Smooth muscle cell (in vitro differentiated cells): Measurements from ENCODE around the gene NKD1. TPM values are rescaled to one million over a fixed set of nuclear protein-coding genes. Genes with fewer than 3 reads are reported as not detected.
"Not testable (repeated sequence)": the region's sequence is repeated elsewhere in the genome, so short reads cannot be mapped to it uniquely, and the experiment has no call there.

Experiments
- DNase-seq: peaks from one replicate; lab custom pipeline; 2025; ENCODE audit not compliant: unreplicated experiment; lab: John Stamatoyannopoulos, UW
- H2AFZ ChIP-seq: fragments of 200-600 bp; sonication (generic); 2 replicates; pipeline ENCODE4 v1.6.0; 2016; ENCODE audit warnings: antibody characterized with exemption, low read depth, mild to moderate bottlenecking
- H3F3A ChIP-seq: fragments of 200-600 bp; sonication (generic); 2 replicates; pipeline ENCODE4 v1.6.0; 2017; ENCODE audit warnings: antibody characterized with exemption, low read depth
- H3K27ac ChIP-seq: fragments of 200-600 bp; sonication (generic); 2 replicates; pipeline ENCODE4 v1.5.1; 2016; ENCODE audit warnings: low read depth, mild to moderate bottlenecking
- H3K27me3 ChIP-seq: fragments of 200-600 bp; sonication (generic); 2 replicates; pipeline ENCODE4 v1.6.1; 2016; ENCODE audit warnings: low read depth, mild to moderate bottlenecking
- H3K36me3 ChIP-seq: fragments of 200-600 bp; sonication (generic); 2 replicates; pipeline ENCODE4 v1.5.1; 2016; ENCODE audit warnings: low read depth
- H3K4me1 ChIP-seq: fragments of 200-600 bp; sonication (generic); 2 replicates; pipeline ENCODE4 v1.5.1; 2016; ENCODE audit warnings: low read depth
- H3K4me2 ChIP-seq: fragments of 200-600 bp; sonication (generic); 2 replicates; pipeline ENCODE4 v1.6.0; 2016; ENCODE audit warnings: mild to moderate bottlenecking
- H3K4me3 ChIP-seq: fragments of 200-600 bp; sonication (generic); 2 replicates; pipeline ENCODE4 v1.5.1; 2016; ENCODE audit warnings: mild to moderate bottlenecking
- H3K79me2 ChIP-seq: fragments of 200-600 bp; sonication (generic); 2 replicates; pipeline ENCODE4 v1.6.0; 2016; ENCODE audit warnings: low read depth, mild to moderate bottlenecking
- H3K9ac ChIP-seq: fragments of 200-600 bp; sonication (generic); 2 replicates; pipeline ENCODE4 v1.6.0; 2016; ENCODE audit warnings: low read depth
- H3K9me3 ChIP-seq: fragments of 200-600 bp; sonication (generic); replicated peaks from 2 replicates; pipeline ENCODE4 v1.5.1; 2016; ENCODE audit warnings: low read depth
- H4K20me1 ChIP-seq: fragments of 200-600 bp; sonication (generic); 2 replicates; pipeline ENCODE4 v1.6.0; 2016; ENCODE audit warnings: low read depth
- WGBS: methylation state at CpG from one replicate; pipeline ENCODE4 v1.1.7; 2016; ENCODE audit warnings: low lambda C conversion rate; 5-methylcytosine and 5-hydroxymethylcytosine counted together
- polyA plus RNA-seq: library from polyadenylated mRNA; unstranded; fragments of >200 nt; fragmentation: Nextera tagmentation; extraction: Ambion mirVana; gene quantifications from 2 replicates; pipeline ENCODE4 v1.2.1, GENCODE V29; 2016
- total RNA-seq: library from RNA; depleted of rRNA; stranded (reverse); fragments of >200 nt; gene quantifications from 2 replicates; pipeline ENCODE4 v1.2.3, GENCODE V29; 2014
- TF ChIP-seq, protein P1 (sequence below): fragments of 200-600 bp; sonication (generic); IDR thresholded peaks from 2 replicates; pipeline ENCODE4 v1.5.1; 2017; ENCODE audit warnings: borderline replicate concordance, mild to moderate bottlenecking, antibody characterized with exemption; ENCODE audit not compliant: insufficient read depth, poor library complexity, severe bottlenecking

Gene NKD1
- total and polyA plus RNA-seq, 2 experiments from 2014 or later: 4.5 to 18.8 TPM

DNA sequence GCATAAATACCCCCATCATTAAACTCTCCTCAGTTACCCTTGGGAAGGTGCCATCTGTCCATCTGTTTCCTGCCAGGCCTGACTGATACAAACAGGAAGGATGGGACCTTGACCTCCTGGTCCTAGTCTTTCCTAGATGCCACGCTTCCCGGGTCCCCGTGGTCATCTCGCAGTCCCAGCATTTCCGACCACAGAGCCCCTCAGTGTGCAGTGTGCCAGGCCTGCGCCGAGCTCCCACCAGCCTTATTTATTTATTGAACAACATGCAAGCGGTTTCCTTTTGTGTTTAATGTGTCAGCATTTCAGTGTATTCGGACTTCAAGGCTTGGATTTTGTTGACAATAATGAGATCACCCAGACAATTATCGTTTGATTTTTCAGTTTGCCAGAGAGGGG, 45.6 kb upstream of the NKD1 start:
- H3K36me3 ChIP-seq: no peaks in the 10 kb centered on the region
- H3K4me2 ChIP-seq: no peak overlapping the region
- WGBS: 67% methylated on average over 10 of the region's 10 CpGs
- no peaks in the 10 kb centered on the region for H4K20me1 ChIP-seq
- H3K27ac ChIP-seq: no peak overlapping the region
- no peak overlapping the region for H3K4me3 ChIP-seq
- H3K27me3 ChIP-seq: no peaks in the 10 kb centered on the region
- peaks cover 10% of the 10 kb centered on the region for H3K4me1 ChIP-seq
- no peak overlapping the region for H3K9ac ChIP-seq
- no peak for DNase-seq
- H3K9me3 ChIP-seq: no peaks in the 10 kb centered on the region
- H2AFZ ChIP-seq: no peak overlapping the region
- no peaks in the 10 kb centered on the region for H3F3A ChIP-seq
- no peaks in the 10 kb centered on the region for H3K79me2 ChIP-seq
- TF ChIP-seq, protein P1, sequence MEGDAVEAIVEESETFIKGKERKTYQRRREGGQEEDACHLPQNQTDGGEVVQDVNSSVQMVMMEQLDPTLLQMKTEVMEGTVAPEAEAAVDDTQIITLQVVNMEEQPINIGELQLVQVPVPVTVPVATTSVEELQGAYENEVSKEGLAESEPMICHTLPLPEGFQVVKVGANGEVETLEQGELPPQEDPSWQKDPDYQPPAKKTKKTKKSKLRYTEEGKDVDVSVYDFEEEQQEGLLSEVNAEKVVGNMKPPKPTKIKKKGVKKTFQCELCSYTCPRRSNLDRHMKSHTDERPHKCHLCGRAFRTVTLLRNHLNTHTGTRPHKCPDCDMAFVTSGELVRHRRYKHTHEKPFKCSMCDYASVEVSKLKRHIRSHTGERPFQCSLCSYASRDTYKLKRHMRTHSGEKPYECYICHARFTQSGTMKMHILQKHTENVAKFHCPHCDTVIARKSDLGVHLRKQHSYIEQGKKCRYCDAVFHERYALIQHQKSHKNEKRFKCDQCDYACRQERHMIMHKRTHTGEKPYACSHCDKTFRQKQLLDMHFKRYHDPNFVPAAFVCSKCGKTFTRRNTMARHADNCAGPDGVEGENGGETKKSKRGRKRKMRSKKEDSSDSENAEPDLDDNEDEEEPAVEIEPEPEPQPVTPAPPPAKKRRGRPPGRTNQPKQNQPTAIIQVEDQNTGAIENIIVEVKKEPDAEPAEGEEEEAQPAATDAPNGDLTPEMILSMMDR: no peak

DNA sequence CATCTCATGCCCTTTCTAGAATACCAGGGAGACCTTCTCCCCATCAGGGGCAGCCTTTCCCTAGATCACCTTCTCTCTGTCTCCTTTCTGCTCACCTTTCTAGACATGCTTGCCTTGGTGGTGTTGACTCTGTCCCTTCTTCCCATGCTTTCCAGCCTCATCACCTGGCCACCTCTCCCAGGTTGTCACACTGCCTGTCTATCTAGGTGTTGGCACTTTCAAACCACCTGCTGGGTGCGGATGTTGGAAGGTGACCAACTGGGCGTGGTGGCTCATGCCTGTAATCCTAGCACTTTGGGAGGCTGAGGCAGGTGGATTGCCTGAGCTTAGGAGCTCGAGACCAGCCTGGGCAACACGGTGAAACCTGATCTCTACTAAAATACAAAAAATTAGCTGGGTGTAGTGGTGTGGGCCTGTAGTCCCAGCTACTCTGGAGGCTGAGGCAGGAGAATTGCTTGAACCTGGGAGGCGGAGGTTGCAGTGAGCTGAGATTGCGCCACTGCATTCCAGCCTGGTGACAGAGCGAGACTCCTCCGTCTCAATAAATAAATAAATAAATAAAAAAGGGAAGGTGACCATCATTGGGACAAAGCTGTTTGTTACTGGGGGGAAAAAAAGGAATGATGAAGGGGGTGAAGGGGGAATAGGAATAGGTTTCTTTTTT, 44.2 kb upstream of the NKD1 start:
- H3F3A ChIP-seq, H3K9ac ChIP-seq, DNase-seq, H3K36me3 ChIP-seq, H4K20me1 ChIP-seq, H3K79me2 ChIP-seq, H3K27me3 ChIP-seq, H3K27ac ChIP-seq, H3K4me3 ChIP-seq, H3K4me2 ChIP-seq, H3K9me3 ChIP-seq, H2AFZ ChIP-seq: not testable (repeated sequence)
- WGBS: 83% methylated on average over 8 of the region's 8 CpGs
- peaks cover 10% of the 10 kb centered on the region for H3K4me1 ChIP-seq

DNA sequence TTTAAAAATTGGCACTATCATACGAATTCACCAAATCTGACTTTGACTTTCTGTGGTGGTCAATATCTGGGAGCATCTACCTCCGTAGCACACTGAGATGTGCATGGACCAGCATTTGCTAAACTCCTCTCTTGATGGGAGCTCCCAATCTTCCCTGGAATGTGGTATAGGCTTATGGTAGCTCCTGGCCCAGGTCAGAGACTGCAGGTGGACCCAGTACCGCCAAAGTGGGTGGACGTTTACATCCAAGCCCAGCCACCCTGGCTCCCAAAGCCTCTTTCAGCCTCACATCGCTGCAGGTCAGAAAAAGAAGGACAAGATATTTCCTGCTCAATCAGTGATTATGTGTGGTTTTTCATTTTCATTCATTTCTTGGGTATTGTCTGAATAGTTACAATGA, 43.1 kb upstream of the NKD1 start:
- no peaks in the 10 kb centered on the region for H3F3A ChIP-seq
- H3K4me3 ChIP-seq: no peak overlapping the region
- peaks cover 10% of the 10 kb centered on the region for H3K4me1 ChIP-seq
- no peaks in the 10 kb centered on the region for H3K9me3 ChIP-seq
- H3K27me3 ChIP-seq: no peaks in the 10 kb centered on the region
- no peak for DNase-seq
- H3K9ac ChIP-seq: no peak overlapping the region
- TF ChIP-seq, protein P1: no peak
- no peaks in the 10 kb centered on the region for H4K20me1 ChIP-seq
- H2AFZ ChIP-seq: no peak overlapping the region
- H3K27ac ChIP-seq: no peak overlapping the region
- no peak overlapping the region for H3K4me2 ChIP-seq
- WGBS: 95% methylated on average over 5 of the region's 5 CpGs
- no peaks in the 10 kb centered on the region for H3K36me3 ChIP-seq
- no peaks in the 10 kb centered on the region for H3K79me2 ChIP-seq

DNA sequence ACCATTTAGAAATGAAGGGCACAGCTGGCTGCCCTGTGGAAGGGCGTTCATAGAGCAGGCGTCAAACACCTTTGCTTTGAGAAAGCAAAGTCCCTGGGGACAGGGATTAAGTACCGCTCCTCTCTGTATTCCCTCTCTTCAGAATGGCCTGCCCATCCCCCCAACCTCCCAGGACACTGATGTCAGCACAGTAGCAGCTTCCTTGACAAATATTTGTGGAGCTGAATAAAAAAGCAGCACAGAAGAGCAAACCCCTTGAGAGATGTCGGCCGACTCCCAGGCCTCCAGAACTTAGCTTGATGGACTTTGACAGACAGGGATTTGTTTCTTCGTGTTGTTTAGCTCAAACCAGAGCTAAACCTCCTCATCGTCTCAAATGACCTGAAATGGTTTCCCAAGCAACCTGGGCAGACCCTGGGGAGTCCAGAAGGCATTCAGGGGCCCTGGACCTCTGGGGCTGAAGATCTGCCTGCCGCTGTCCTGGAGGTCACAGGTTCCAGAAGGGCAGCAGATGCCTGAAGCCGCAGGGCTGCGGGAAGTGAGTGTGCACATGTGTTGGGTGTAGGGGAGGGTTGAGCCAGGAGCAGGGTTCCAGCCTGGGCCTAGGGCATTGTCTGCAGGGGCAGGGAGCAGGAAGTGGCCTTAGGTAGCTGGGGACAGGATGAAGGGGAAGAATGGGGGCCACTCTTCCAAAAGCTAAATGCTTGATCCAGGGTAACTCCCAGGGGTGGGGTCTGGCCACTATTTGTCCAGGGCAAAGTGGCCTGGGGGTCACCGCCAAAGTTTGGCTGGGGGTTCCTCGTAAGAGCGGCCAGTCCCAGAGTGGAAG, 42.3 kb upstream of the NKD1 start:
- peaks cover 10% of the 10 kb centered on the region for H3K4me1 ChIP-seq
- no peak overlapping the region for H3K4me2 ChIP-seq
- WGBS: 72% methylated on average over 13 of the region's 13 CpGs
- no peaks in the 10 kb centered on the region for H4K20me1 ChIP-seq
- no peak for DNase-seq
- H3K27me3 ChIP-seq: no peaks in the 10 kb centered on the region
- H3K79me2 ChIP-seq: no peaks in the 10 kb centered on the region
- H3K9ac ChIP-seq: no peak overlapping the region
- TF ChIP-seq, protein P1: no peak
- no peak overlapping the region for H2AFZ ChIP-seq
- H3K27ac ChIP-seq: no peak overlapping the region
- no peaks in the 10 kb centered on the region for H3F3A ChIP-seq
- no peak overlapping the region for H3K4me3 ChIP-seq
- H3K36me3 ChIP-seq: no peaks in the 10 kb centered on the region
- no peaks in the 10 kb centered on the region for H3K9me3 ChIP-seq
